ENCODE results near the gene BLVRB. TPM values are rescaled to one million over a fixed set of nuclear protein-coding genes. Genes with fewer than 3 reads are reported as not detected.
"Not testable (repeated sequence)": the region's sequence is repeated elsewhere in the genome, so short reads cannot be mapped to it uniquely, and the experiment has no call there.

Gene BLVRB
- total and polyA plus RNA-seq, 2 donors from 2014 or later = 89.9 to 248 TPM

- intact Hi-C loops (cut with DNase I) = no loop called here
- H3K4me1 ChIP-seq (ENCODE audit: control insufficient read depth in 2 of 3, insufficient read depth in 2 of 3, low read depth in 1 of 3, low read length in 3 of 3) = no peaks in the 10 kb centered on the region
- DNase-seq (peak in 1 of 5 donors; percentile 15), FAIRE-seq (no peak)
- no peak overlapping the region for H3K4me3 ChIP-seq (ENCODE audit: low read length in 3 of 3)
- TF ChIP-seq, protein P1, sequence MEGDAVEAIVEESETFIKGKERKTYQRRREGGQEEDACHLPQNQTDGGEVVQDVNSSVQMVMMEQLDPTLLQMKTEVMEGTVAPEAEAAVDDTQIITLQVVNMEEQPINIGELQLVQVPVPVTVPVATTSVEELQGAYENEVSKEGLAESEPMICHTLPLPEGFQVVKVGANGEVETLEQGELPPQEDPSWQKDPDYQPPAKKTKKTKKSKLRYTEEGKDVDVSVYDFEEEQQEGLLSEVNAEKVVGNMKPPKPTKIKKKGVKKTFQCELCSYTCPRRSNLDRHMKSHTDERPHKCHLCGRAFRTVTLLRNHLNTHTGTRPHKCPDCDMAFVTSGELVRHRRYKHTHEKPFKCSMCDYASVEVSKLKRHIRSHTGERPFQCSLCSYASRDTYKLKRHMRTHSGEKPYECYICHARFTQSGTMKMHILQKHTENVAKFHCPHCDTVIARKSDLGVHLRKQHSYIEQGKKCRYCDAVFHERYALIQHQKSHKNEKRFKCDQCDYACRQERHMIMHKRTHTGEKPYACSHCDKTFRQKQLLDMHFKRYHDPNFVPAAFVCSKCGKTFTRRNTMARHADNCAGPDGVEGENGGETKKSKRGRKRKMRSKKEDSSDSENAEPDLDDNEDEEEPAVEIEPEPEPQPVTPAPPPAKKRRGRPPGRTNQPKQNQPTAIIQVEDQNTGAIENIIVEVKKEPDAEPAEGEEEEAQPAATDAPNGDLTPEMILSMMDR (IDR thresholded peaks at IDR 0.05; ENCODE audit: borderline replicate concordance, extremely low read depth, insufficient read depth) = no peak
- no peaks in the 10 kb centered on the region for H3K9me3 ChIP-seq (ENCODE audit: control insufficient read depth in 2 of 3, insufficient read depth in 1 of 3, low read length in 3 of 3)
- H3K36me3 ChIP-seq (ENCODE audit: control insufficient read depth in 2 of 3, insufficient read depth in 3 of 3, low read length in 3 of 3) = no peaks in the 10 kb centered on the region
- H3K9ac ChIP-seq (ENCODE audit: low read length in 3 of 3) = no peak overlapping the region
- H3K27ac ChIP-seq (ENCODE audit: low read depth in 2 of 2, low read length in 2 of 2) = no peak overlapping the region
- no peaks in the 10 kb centered on the region for H3K27me3 ChIP-seq (ENCODE audit: control insufficient read depth, insufficient read depth, low read length)
Measured at GRCh38 chr19:40486017-40486416, 20.5 kb upstream of the BLVRB start.

GRCh38 chr19:40475878-40476644 is 10.5 kb upstream of the BLVRB start:
- H3K9me3 ChIP-seq (ENCODE audit: control insufficient read depth in 2 of 3, insufficient read depth in 1 of 3, low read length in 3 of 3); H3K27ac ChIP-seq (ENCODE audit: low read depth in 2 of 2, low read length in 2 of 2); H3K27me3 ChIP-seq (ENCODE audit: control insufficient read depth, insufficient read depth, low read length); FAIRE-seq; intact Hi-C loops (cut with DNase I); H3K4me3 ChIP-seq (ENCODE audit: low read length in 3 of 3); H3K36me3 ChIP-seq (ENCODE audit: control insufficient read depth in 2 of 3, insufficient read depth in 3 of 3, low read length in 3 of 3); DNase-seq; H3K4me1 ChIP-seq (ENCODE audit: control insufficient read depth in 2 of 3, insufficient read depth in 2 of 3, low read depth in 1 of 3, low read length in 3 of 3); H3K9ac ChIP-seq (ENCODE audit: low read length in 3 of 3): not testable (repeated sequence)

GRCh38 chr19:40474737-40475136 is 9.2 kb upstream of the BLVRB start:
- TF ChIP-seq, protein P1 (IDR thresholded peaks at IDR 0.05; ENCODE audit: borderline replicate concordance, extremely low read depth, insufficient read depth) = no peak
- no peaks in the 10 kb centered on the region for H3K9me3 ChIP-seq (ENCODE audit: control insufficient read depth in 2 of 3, insufficient read depth in 1 of 3, low read length in 3 of 3)
- H3K9ac ChIP-seq (ENCODE audit: low read length in 3 of 3) = no peak overlapping the region
- intact Hi-C loops (cut with DNase I) = no loop called here
- H3K27me3 ChIP-seq (ENCODE audit: control insufficient read depth, insufficient read depth, low read length) = no peaks in the 10 kb centered on the region
- H3K36me3 ChIP-seq (ENCODE audit: control insufficient read depth in 2 of 3, insufficient read depth in 3 of 3, low read length in 3 of 3) = no peaks in the 10 kb centered on the region
- FAIRE-seq (no peak), DNase-seq (no peak)
- H3K4me3 ChIP-seq (ENCODE audit: low read length in 3 of 3) = no peak overlapping the region
- H3K4me1 ChIP-seq (ENCODE audit: control insufficient read depth in 2 of 3, insufficient read depth in 2 of 3, low read depth in 1 of 3, low read length in 3 of 3) = no peaks in the 10 kb centered on the region
- no peak overlapping the region for H3K27ac ChIP-seq (ENCODE audit: low read depth in 2 of 2, low read length in 2 of 2)

- Histone ChIP-seq H3K9ac (ENCODE audit: low read length in 3 of 3) (no peak overlapping the region), H3K27ac (ENCODE audit: low read depth in 2 of 2, low read length in 2 of 2) (no peak overlapping the region), H3K4me3 (ENCODE audit: low read length in 3 of 3) (no peak overlapping the region), H3K27me3 (ENCODE audit: control insufficient read depth, insufficient read depth, low read length) (peaks cover 6% of the 10 kb centered on the region), H3K9me3 (ENCODE audit: control insufficient read depth in 2 of 3, insufficient read depth in 1 of 3, low read length in 3 of 3) (no peaks in the 10 kb centered on the region), H3K36me3 (ENCODE audit: control insufficient read depth in 2 of 3, insufficient read depth in 3 of 3, low read length in 3 of 3) (no peaks in the 10 kb centered on the region), H3K4me1 (ENCODE audit: control insufficient read depth in 2 of 3, insufficient read depth in 2 of 3, low read depth in 1 of 3, low read length in 3 of 3) (no peaks in the 10 kb centered on the region)
- no peak for FAIRE-seq
- DNase-seq = no peak
- intact Hi-C loops (cut with DNase I) = no loop called here
- TF ChIP-seq, protein P1 (IDR thresholded peaks at IDR 0.05; ENCODE audit: borderline replicate concordance, extremely low read depth, insufficient read depth) = no peak
Measured at GRCh38 chr19:40472516-40472915, 7.0 kb upstream of the BLVRB start.

All from kidney (tissue), 14 donors.